Adrenal gland (tissue), 12 donors: ENCODE measurements around the gene USP11. TPM values are rescaled to one million over a fixed set of nuclear protein-coding genes. Genes with fewer than 3 reads are reported as not detected.
A peak's percentile ranks its signal among the peaks of the same experiment; 100 is the strongest.

Experiments used
- DNase-seq, 7 donors: peaks; one replicate each; pipeline ENCODE4 v3.0.0-alpha.2; 2019 to 2020
- H3K27ac ChIP-seq, 5 donors: fragments of 200-600 bp; sonication (generic) in 4 of 5; 1 replicate in 3 of 5; 2 replicates in 2 of 5; pipeline versions ENCODE4 v1.5.1 to v1.8.0; 2016 to 2020; ENCODE audit warnings: mild to moderate bottlenecking in 1 of 5
- H3K27me3 ChIP-seq: fragments of 200-600 bp; 2 replicates; pipeline ENCODE4 v1.8.0; 2021
- H3K36me3 ChIP-seq, 2 donors: fragments of 200-600 bp; replicated peaks in 1 of 2; 1 replicate in 1 of 2; 2 replicates in 1 of 2; pipeline versions ENCODE4 v1.5.1 to v1.8.0; 2018 to 2022
- H3K4me1 ChIP-seq, 2 donors: fragments of 200-600 bp; replicated peaks in 1 of 2; 1 replicate in 1 of 2; 2 replicates in 1 of 2; pipeline versions ENCODE4 v1.5.1 to v1.8.0; 2018 to 2021
- H3K4me3 ChIP-seq, 4 donors: fragments of 200-600 bp; sonication (generic) in 3 of 4; one replicate each; pipeline ENCODE4 v1.5.1; 2016 to 2018
- H3K9me3 ChIP-seq, 3 donors: fragments of 200-600 bp; sonication (generic) in 1 of 3; replicated peaks in 1 of 3; 1 replicate in 2 of 3; 2 replicates in 1 of 3; pipeline versions ENCODE4 v1.5.1 to v1.8.0; 2016 to 2021
- POLR2A ChIP-seq, 2 donors: fragments of 450-650 bp; IDR thresholded peaks; one replicate each; pipeline ENCODE4 v1.6.1; 2017; ENCODE audit warnings: antibody characterized with exemption in 2 of 2, mild to moderate bottlenecking in 2 of 2, moderate library complexity in 1 of 2
- WGBS, 4 donors: extraction: QIAGEN DNeasy Blood & Tissue Kit in 2 of 4; methylation state at CpG; one replicate each; pipeline versions ENCODE4 v1.1.5 to v1.1.7; 2013 to 2017; 5-methylcytosine and 5-hydroxymethylcytosine counted together
- intact Hi-C, 2 donors: fragments of 100-400 bp; cut with DNase I; formaldehyde crosslinking; loops; one replicate each; pipeline versions ENCODE4 v1.14.1 to v1.15.0; 2022 to 2023
- polyA plus RNA-seq, 3 donors: library from polyadenylated mRNA; stranded (reverse); fragments of 200-250 nt in 2 of 3; fragments of 350-450 nt in 1 of 3; fragmentation: Illumina TruSeq in 1 of 3; extraction: RNeasy Lipid Tissue Mini Kit (QIAGEN cat#74804) in 1 of 3; gene quantifications; one replicate each; pipeline ENCODE4 v1.2.3, GENCODE V29; 2013 to 2014
- total RNA-seq, 9 donors: library from RNA; depleted of rRNA in 4 of 9; stranded (reverse); fragments of >200 nt in 4 of 9; fragments of 120-200 nt in 1 of 9; fragmentation: NEBNext Ultra II Directional in 1 of 9; extraction: Animal tissue kit (Norgen Biotek cat#: 25700) in 1 of 9; gene quantifications; one replicate each; pipeline versions ENCODE4 v1.1.0 to v1.2.4, GENCODE V29; 2013 to 2023
- TF ChIP-seq, protein P1 (sequence below), 6 experiments: fragments of 450-650 bp in 4 of 6; fragments of 200-600 bp in 2 of 6; sonication (generic) in 1 of 6; IDR thresholded peaks; 1 replicate in 5 of 6; 2 replicates in 1 of 6; pipeline versions ENCODE4 v1.5.1 to v1.8.0; 2016 to 2021; ENCODE audit warnings: antibody characterized with exemption in 6 of 6, mild to moderate bottlenecking in 2 of 6, moderate library complexity in 1 of 6
- donor health status: healthy with polysubstance abuse.
- donor health status: Bipolar disorder and iron deficiency.
- donor health status: DM: yes; HTN: yes; CAD: no.
- donor health status: DM: no; HTN: no; CAD: no.
- donor health status: DM: no; HTN: no; CAD: no.
- donor health status: DM: yes; HTN: yes; CAD: no.

Gene USP11
- total and polyA plus RNA-seq, 12 donors = 27.4 to 63.0 (median 52.1) TPM

- Histone ChIP-seq H3K4me1 (peaks cover 4 to 11% of the 10 kb centered on the region in 2 donors), H3K9me3 (no peaks in the 10 kb centered on the region), H3K27ac (no peak overlapping the region), H3K27me3 (no peaks in the 10 kb centered on the region), H3K4me3 (no peak overlapping the region), H3K36me3 (peaks cover 0 to 45% of the 10 kb centered on the region in 2 donors)
- TF ChIP-seq, protein P1, sequence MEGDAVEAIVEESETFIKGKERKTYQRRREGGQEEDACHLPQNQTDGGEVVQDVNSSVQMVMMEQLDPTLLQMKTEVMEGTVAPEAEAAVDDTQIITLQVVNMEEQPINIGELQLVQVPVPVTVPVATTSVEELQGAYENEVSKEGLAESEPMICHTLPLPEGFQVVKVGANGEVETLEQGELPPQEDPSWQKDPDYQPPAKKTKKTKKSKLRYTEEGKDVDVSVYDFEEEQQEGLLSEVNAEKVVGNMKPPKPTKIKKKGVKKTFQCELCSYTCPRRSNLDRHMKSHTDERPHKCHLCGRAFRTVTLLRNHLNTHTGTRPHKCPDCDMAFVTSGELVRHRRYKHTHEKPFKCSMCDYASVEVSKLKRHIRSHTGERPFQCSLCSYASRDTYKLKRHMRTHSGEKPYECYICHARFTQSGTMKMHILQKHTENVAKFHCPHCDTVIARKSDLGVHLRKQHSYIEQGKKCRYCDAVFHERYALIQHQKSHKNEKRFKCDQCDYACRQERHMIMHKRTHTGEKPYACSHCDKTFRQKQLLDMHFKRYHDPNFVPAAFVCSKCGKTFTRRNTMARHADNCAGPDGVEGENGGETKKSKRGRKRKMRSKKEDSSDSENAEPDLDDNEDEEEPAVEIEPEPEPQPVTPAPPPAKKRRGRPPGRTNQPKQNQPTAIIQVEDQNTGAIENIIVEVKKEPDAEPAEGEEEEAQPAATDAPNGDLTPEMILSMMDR (IDR thresholded peaks at IDR 0.05) = no peak
- no peak for TF ChIP-seq POLR2A (IDR thresholded peaks at IDR 0.05)
- WGBS, 4 donors = 80 to 100% (median 90%) methylated on average over 1 to 4 of the region's 4 CpGs
- peak in 1 of 7 donors; percentile 1 for DNase-seq
- intact Hi-C loops = no loop called here
These were observed 7.9 kb upstream of the USP11 start for GRCh38 chrX:47224896-47225290.

DNA sequence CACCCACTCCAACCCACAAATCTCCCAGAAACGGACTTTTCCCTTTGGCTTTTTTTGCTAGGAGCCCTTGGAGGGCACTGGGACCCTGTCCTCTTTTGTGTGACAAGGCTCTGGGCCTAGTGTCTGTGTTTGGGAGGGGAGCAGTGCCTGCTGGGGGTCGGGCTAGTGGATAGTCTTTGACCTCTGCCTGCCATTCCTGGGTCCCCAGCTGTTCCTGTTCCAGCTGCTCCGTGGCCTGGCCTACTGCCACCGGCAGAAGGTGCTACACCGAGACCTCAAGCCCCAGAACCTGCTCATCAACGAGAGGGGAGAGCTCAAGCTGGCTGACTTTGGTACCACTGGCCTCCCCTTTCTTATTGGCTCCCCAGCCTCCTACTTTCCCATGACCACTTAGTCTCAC is 6.7 kb upstream of the USP11 start:
- DNase-seq = peak in 1 of 7 donors; percentile 11
- no peaks in the 10 kb centered on the region for H3K4me1 ChIP-seq
- intact Hi-C loops = no loop called here
- no peak overlapping the region for H3K4me3 ChIP-seq
- no peak for TF ChIP-seq POLR2A (IDR thresholded peaks at IDR 0.05)
- TF ChIP-seq, protein P1 (IDR thresholded peaks at IDR 0.05) = no peak
- peaks cover 0 to 45% of the 10 kb centered on the region in 2 donors for H3K36me3 ChIP-seq
- no peaks in the 10 kb centered on the region for H3K9me3 ChIP-seq
- 80 to 94% (median 87%) methylated on average over 3 to 6 of the region's 6 CpGs for WGBS, 4 donors
- no peak overlapping the region for H3K27ac ChIP-seq
- H3K27me3 ChIP-seq = no peaks in the 10 kb centered on the region

DNA sequence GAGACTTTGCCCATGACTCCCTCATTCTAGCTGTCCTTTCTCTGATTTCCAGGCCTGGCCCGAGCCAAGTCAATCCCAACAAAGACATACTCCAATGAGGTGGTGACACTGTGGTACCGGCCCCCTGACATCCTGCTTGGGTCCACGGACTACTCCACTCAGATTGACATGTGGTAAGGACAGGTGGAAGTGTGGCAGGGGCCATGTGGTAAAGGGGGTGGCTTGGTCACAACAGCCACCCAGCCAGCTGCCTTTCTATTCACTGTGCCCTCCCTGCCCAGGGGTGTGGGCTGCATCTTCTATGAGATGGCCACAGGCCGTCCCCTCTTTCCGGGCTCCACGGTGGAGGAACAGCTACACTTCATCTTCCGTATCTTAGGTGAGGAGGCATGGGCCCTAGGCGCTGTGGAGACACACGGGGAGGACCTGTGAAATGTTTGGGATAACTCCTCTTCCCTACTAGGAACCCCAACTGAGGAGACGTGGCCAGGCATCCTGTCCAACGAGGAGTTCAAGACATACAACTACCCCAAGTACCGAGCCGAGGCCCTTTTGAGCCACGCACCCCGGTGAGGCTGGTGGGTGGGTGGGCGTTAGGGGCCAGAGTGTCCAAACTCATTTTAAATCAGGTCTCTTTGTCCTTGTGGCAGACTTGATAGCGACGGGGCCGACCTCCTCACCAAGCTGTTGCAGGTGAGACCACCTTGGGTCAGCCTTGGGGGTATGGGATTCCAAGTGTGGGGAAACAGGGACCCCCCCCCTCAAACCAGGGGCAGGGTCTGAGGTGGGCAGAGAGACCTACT is 6.1 kb upstream of the USP11 start:
- H3K27ac ChIP-seq = no peak overlapping the region
- H3K4me1 ChIP-seq = no peaks in the 10 kb centered on the region
- peaks cover 0 to 45% of the 10 kb centered on the region in 2 donors for H3K36me3 ChIP-seq
- H3K9me3 ChIP-seq = no peaks in the 10 kb centered on the region
- no peaks in the 10 kb centered on the region for H3K27me3 ChIP-seq
- WGBS, 4 donors = 85 to 96% (median 94%) methylated on average over 4 to 19 of the region's 19 CpGs
- DNase-seq = peak in 2 of 7 donors; percentile 5 to 9
- intact Hi-C loops = no loop called here
- no peak for TF ChIP-seq POLR2A (IDR thresholded peaks at IDR 0.05)
- TF ChIP-seq, protein P1 (IDR thresholded peaks at IDR 0.05) = no peak
- H3K4me3 ChIP-seq = no peak overlapping the region

GRCh38 chrX:47227334-47227583 is 5.5 kb upstream of the USP11 start:
- DNase-seq = no peak
- Histone ChIP-seq H3K27ac (no peak overlapping the region), H3K27me3 (no peaks in the 10 kb centered on the region), H3K9me3 (no peaks in the 10 kb centered on the region), H3K4me1 (peaks cover 0 to 1% of the 10 kb centered on the region in 2 donors), H3K36me3 (peaks cover 0 to 45% of the 10 kb centered on the region in 2 donors), H3K4me3 (no peak overlapping the region)
- intact Hi-C loops = no loop called here
- TF ChIP-seq, protein P1 (IDR thresholded peaks at IDR 0.05) = no peak
- TF ChIP-seq POLR2A (IDR thresholded peaks at IDR 0.05) = no peak
- WGBS, 4 donors = 86 to 98% (median 91%) methylated on average over 7 to 9 of the region's 9 CpGs
